ENCODE results near the gene PET100.

DNA sequence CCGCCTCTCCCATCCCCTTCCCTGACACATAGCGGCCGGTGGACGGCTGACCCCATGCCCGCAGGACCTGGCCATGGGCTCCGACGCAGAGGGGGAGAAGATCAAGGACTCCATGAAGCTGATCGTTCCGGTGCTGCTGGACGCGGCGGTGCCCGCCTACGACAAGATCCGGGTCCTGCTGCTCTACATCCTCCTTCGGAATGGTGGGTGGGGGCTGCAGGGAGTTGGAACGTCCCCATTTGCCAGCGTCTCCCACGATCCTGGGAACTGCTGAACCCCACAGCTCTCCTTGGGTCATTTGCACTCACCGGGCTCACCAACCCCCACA lies 14.9 kb downstream of the PET100 start:
- TF ChIP-seq, protein P1, sequence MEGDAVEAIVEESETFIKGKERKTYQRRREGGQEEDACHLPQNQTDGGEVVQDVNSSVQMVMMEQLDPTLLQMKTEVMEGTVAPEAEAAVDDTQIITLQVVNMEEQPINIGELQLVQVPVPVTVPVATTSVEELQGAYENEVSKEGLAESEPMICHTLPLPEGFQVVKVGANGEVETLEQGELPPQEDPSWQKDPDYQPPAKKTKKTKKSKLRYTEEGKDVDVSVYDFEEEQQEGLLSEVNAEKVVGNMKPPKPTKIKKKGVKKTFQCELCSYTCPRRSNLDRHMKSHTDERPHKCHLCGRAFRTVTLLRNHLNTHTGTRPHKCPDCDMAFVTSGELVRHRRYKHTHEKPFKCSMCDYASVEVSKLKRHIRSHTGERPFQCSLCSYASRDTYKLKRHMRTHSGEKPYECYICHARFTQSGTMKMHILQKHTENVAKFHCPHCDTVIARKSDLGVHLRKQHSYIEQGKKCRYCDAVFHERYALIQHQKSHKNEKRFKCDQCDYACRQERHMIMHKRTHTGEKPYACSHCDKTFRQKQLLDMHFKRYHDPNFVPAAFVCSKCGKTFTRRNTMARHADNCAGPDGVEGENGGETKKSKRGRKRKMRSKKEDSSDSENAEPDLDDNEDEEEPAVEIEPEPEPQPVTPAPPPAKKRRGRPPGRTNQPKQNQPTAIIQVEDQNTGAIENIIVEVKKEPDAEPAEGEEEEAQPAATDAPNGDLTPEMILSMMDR (IDR thresholded peaks at IDR 0.05): no peak
- no peak for TF ChIP-seq POLR2A (IDR thresholded peaks at IDR 0.05)
